Measurements from ENCODE around the gene TMED6. TPM values are rescaled to one million over a fixed set of nuclear protein-coding genes. Genes with fewer than 3 reads are reported as not detected.

The TMED6 gene
- total and polyA plus RNA-seq, 2 of the 8 experiments (the other 6 are each of a cell fraction or from before 2014, with no cell fraction given): not detected

GRCh38 chr16:69368866-69369265 lies 17.3 kb upstream of the TMED6 start:
- no peak overlapping the region for H3K27ac ChIP-seq (ENCODE audit: low read depth, low read length)
- DNase-seq (ENCODE audit: low read depth in 1 of 2, low spot score in 2 of 2) (no peak), FAIRE-seq (no peak)
- no peak overlapping the region for H3K4ac ChIP-seq (replicated peaks; ENCODE audit: insufficient read length, low read depth, low read length)
- no peak overlapping the region for H2BK12ac ChIP-seq (ENCODE audit: low read depth, low read length)
- peaks cover 0 to 4% of the 10 kb centered on the region in 2 experiments for H4K20me1 ChIP-seq (replicated peaks in 1 of 2; ENCODE audit: control insufficient read depth in 1 of 2, insufficient read depth in 2 of 2, low read length in 2 of 2)
- no peaks in the 10 kb centered on the region for H3K9me3 ChIP-seq (ENCODE audit: insufficient read depth in 2 of 2, low read depth in 1 of 2, low read length in 1 of 2)
- H3K79me2 ChIP-seq (ENCODE audit: control insufficient read depth in 1 of 2, insufficient read depth in 2 of 2, low read length in 2 of 2): no peaks in the 10 kb centered on the region
- no peak overlapping the region for H2BK15ac ChIP-seq (ENCODE audit: low read length)
- no peak overlapping the region for H2BK20ac ChIP-seq (ENCODE audit: low read length)
- H3K23me2 ChIP-seq (ENCODE audit: low read depth, low read length): no peaks in the 10 kb centered on the region
- H4K8ac ChIP-seq (ENCODE audit: extremely low read depth, insufficient read depth, low read length): no peak overlapping the region
- no peak overlapping the region for H3K23ac ChIP-seq (ENCODE audit: insufficient read length)
- no peak overlapping the region for H2AFZ ChIP-seq (ENCODE audit: low read length)
- no peak overlapping the region for H2BK120ac ChIP-seq (replicated peaks; ENCODE audit: low read depth, low read length)
- H3K4me2 ChIP-seq (ENCODE audit: insufficient read depth in 1 of 2, low read depth in 2 of 2, low read length in 2 of 2): no peak overlapping the region
- H3K56ac ChIP-seq (replicated peaks; ENCODE audit: insufficient read length, low read depth, low read length): no peak overlapping the region
- CTCF ChIA-PET (ENCODE audit: partially characterized antibody): no interaction called here
- peaks cover 13 to 60% (median 46%) of the 10 kb centered on the region in 4 experiments for H3K36me3 ChIP-seq (ENCODE audit: control insufficient read depth in 2 of 4, insufficient read depth in 4 of 4, low read length in 3 of 4)
- H3K27me3 ChIP-seq (replicated peaks in 1 of 4; ENCODE audit: control insufficient read depth in 3 of 4, extremely low read depth in 1 of 4, insufficient read depth in 3 of 4, low read length in 3 of 4): no peaks in the 10 kb centered on the region
- POLR2A ChIA-PET (ENCODE audit: partially characterized antibody): interaction anchor here (1.2 to 1.6 kb wide), 2 partner anchors 10 to 14 kb away, joined by 3 read pairs; no protein-coding TSS in a partner anchor
- 90% methylated on average over 4 of the region's 4 CpGs; no CpG with 5 or more reads in 1 of the 2 experiments for WGBS, 2 experiments (ENCODE audit: extremely low coverage in 1 of 2, insufficient coverage in 1 of 2, insufficient read length in 1 of 2, insufficient replicate concordance in 2 of 2, low coverage in 1 of 2, low lambda C conversion rate in 2 of 2, missing lambda C conversion rate in 1 of 2)
- no peak overlapping the region for H4K5ac ChIP-seq (ENCODE audit: insufficient read length, low read depth, low read length)
- H4K91ac ChIP-seq (replicated peaks; ENCODE audit: insufficient read length, low read length): no peak overlapping the region
- no peak overlapping the region for H3K4me3 ChIP-seq (ENCODE audit: extremely low read depth in 1 of 4, insufficient read depth in 2 of 4, low read depth in 3 of 4, low read length in 4 of 4)
- H2BK5ac ChIP-seq (ENCODE audit: low read depth, low read length): no peak overlapping the region
- H3K4me1 ChIP-seq (replicated peaks in 1 of 4; ENCODE audit: control insufficient read depth in 3 of 4, insufficient read depth in 4 of 4, low read length in 3 of 4): no peaks in the 10 kb centered on the region
- H2AK5ac ChIP-seq (ENCODE audit: low read depth, low read length): no peak overlapping the region
- TF ChIP-seq KDM5A (IDR thresholded peaks at IDR 0.05; ENCODE audit: low read length): no peak
- TF ChIP-seq SAP30 (IDR thresholded peaks at IDR 0.05; ENCODE audit: insufficient read depth, insufficient replicate concordance, low read length): no peak
- no peak for TF ChIP-seq ATF2 (IDR thresholded peaks at IDR 0.05; ENCODE audit: low read length)
- no peak for TF ChIP-seq YY1 (IDR thresholded peaks at IDR 0.05; ENCODE audit: low read depth, low read length)
- TF ChIP-seq RBBP5 (IDR thresholded peaks at IDR 0.05; ENCODE audit: borderline replicate concordance, low read depth, low read length): no peak
- no peak for TF ChIP-seq MAFK (IDR thresholded peaks at IDR 0.05; ENCODE audit: low read depth, low read length)
- no peak for TF ChIP-seq ASH2L (IDR thresholded peaks at IDR 0.05; ENCODE audit: low read length)
- no peaks in the 10 kb centered on the region for H3K79me1 ChIP-seq (ENCODE audit: low read depth, low read length)
- H3K9ac ChIP-seq (replicated peaks in 1 of 4; ENCODE audit: extremely low read depth in 1 of 4, low read depth in 3 of 4, low read length in 3 of 4): no peak overlapping the region
- no peak overlapping the region for H3K18ac ChIP-seq (ENCODE audit: extremely low read depth, low read length)
- H3K14ac ChIP-seq (ENCODE audit: insufficient read length): no peak overlapping the region
